CD14-positive monocyte (primary cell): Measurements from ENCODE around the gene HSF2BP. TPM values are rescaled to one million over a fixed set of nuclear protein-coding genes. Genes with fewer than 3 reads are reported as not detected.
A peak's percentile ranks its signal among the peaks of the same experiment; 100 is the strongest.

Source experiments
- DNase-seq, 3 donors: peaks; one replicate each; pipeline ENCODE4 v3.0.0-alpha.2; 2011 to 2022
- H2AFZ ChIP-seq: 2 replicates; pipeline ENCODE4 v1.6.0; 2012; ENCODE audit warnings: mild to moderate bottlenecking, low read depth, low read length, inconsistent platforms; ENCODE audit not compliant: insufficient read depth, poor library complexity, severe bottlenecking
- H3K27ac ChIP-seq, 2 donors: 1 replicate in 1 of 2; 2 replicates in 1 of 2; pipeline ENCODE4 v1.5.1; 2012 to 2013; ENCODE audit warnings: low read length in 2 of 2, control low read depth in 1 of 2, inconsistent platforms in 1 of 2, low read depth in 1 of 2, mild to moderate bottlenecking in 1 of 2
- H3K27me3 ChIP-seq, 2 donors: one replicate each; pipeline versions ENCODE4 v1.6.0 to v1.6.1; 2011 to 2013; ENCODE audit warnings: low read length in 2 of 2; ENCODE audit not compliant: control insufficient read depth in 2 of 2, insufficient read depth in 2 of 2
- H3K36me3 ChIP-seq, 2 donors: replicated peaks in 1 of 2; 1 replicate in 1 of 2; 2 replicates in 1 of 2; pipeline versions ENCODE4 v1.5.1 to v1.6.1; 2012 to 2013; ENCODE audit warnings: low read length in 2 of 2, control low read depth in 1 of 2, inconsistent platforms in 1 of 2, mild to moderate bottlenecking in 1 of 2; ENCODE audit not compliant: insufficient read depth in 2 of 2, control insufficient read depth in 1 of 2
- H3K4me1 ChIP-seq, 2 donors: 1 replicate in 1 of 2; 2 replicates in 1 of 2; pipeline versions ENCODE4 v1.5.1 to v1.6.1; 2012 to 2013; ENCODE audit warnings: low read length in 2 of 2, control low read depth in 1 of 2, inconsistent platforms in 1 of 2, mild to moderate bottlenecking in 1 of 2, moderate library complexity in 1 of 2; ENCODE audit not compliant: insufficient read depth in 2 of 2, control insufficient read depth in 1 of 2
- H3K4me2 ChIP-seq: replicated peaks from 2 replicates; pipeline ENCODE3; 2012; ENCODE audit warnings: low read length, moderate library complexity, mild to moderate bottlenecking; ENCODE audit not compliant: poor library complexity, severe bottlenecking; ENCODE audit errors: extremely low read depth
- H3K4me3 ChIP-seq, 3 experiments: fragments of 200-600 bp in 1 of 3; sonication (generic) in 1 of 3; replicated peaks in 1 of 3; 1 replicate in 2 of 3; 2 replicates in 1 of 3; pipeline ENCODE4 v1.5.1; 2011 to 2013; ENCODE audit warnings: low read length in 3 of 3, mild to moderate bottlenecking in 3 of 3, control low read depth in 2 of 3, low read depth in 2 of 3, inconsistent platforms in 1 of 3, moderate library complexity in 1 of 3
- H3K79me2 ChIP-seq: 2 replicates; pipeline ENCODE4 v1.6.0; 2012; ENCODE audit warnings: mild to moderate bottlenecking, control low read depth, inconsistent platforms, low read length, moderate library complexity; ENCODE audit not compliant: insufficient read depth
- H3K9ac ChIP-seq: 2 replicates; pipeline ENCODE4 v1.6.0; 2017; ENCODE audit warnings: low read length, mild to moderate bottlenecking; ENCODE audit not compliant: insufficient read depth, poor library complexity, severe bottlenecking
- H3K9me3 ChIP-seq, 2 donors: replicated peaks in 1 of 2; 1 replicate in 1 of 2; 2 replicates in 1 of 2; pipeline versions ENCODE4 v1.5.1 to v1.6.1; 2012 to 2013; ENCODE audit warnings: low read length in 2 of 2, control low read depth in 1 of 2; ENCODE audit not compliant: control insufficient read depth in 1 of 2, insufficient read depth in 1 of 2
- H4K20me1 ChIP-seq: 2 replicates; pipeline ENCODE4 v1.6.0; 2012; ENCODE audit warnings: mild to moderate bottlenecking, low read length, control low read depth, moderate library complexity; ENCODE audit not compliant: insufficient read depth
- H3K27ac Mint-ChIP-seq, 7 donors: one replicate each; pipeline ENCODE4 v1.8.0; 2020; ENCODE audit warnings: mild to moderate bottlenecking in 7 of 7, mixed read lengths in 7 of 7, moderate library complexity in 6 of 7, inconsistent platforms in 2 of 7
- H3K27me3 Mint-ChIP-seq, 3 donors: one replicate each; pipeline ENCODE4 v1.8.0; 2021 to 2022; ENCODE audit warnings: low read depth in 3 of 3, mild to moderate bottlenecking in 3 of 3, mixed read lengths in 3 of 3, moderate library complexity in 3 of 3, inconsistent platforms in 1 of 3
- H3K36me3 Mint-ChIP-seq, 2 donors: one replicate each; pipeline ENCODE4 v1.8.0; 2020; ENCODE audit warnings: mixed read lengths in 2 of 2, inconsistent platforms in 1 of 2, mild to moderate bottlenecking in 1 of 2
- H3K4me1 Mint-ChIP-seq: one replicate; pipeline ENCODE4 v1.8.0; 2020; ENCODE audit warnings: mild to moderate bottlenecking, mixed read lengths
- H3K4me3 Mint-ChIP-seq, 2 donors: one replicate each; pipeline ENCODE4 v1.8.0; 2020; ENCODE audit warnings: mild to moderate bottlenecking in 2 of 2, mixed read lengths in 2 of 2, moderate library complexity in 1 of 2
- H3K9me3 Mint-ChIP-seq, 7 donors: one replicate each; pipeline ENCODE4 v1.8.0; 2020 to 2022; ENCODE audit warnings: mixed read lengths in 7 of 7, mild to moderate bottlenecking in 6 of 7, moderate library complexity in 6 of 7, inconsistent platforms in 2 of 7
- CTCF ChIP-seq: fragments of 200-600 bp; IDR thresholded peaks from one replicate; pipeline ENCODE4 v1.8.0; 2022; ENCODE audit warnings: antibody characterized with exemption, mild to moderate bottlenecking
- WGBS: methylation state at CpG from one replicate; pipeline ENCODE4 v1.1.5; 2013; ENCODE audit warnings: missing lambda C conversion rate; ENCODE audit not compliant: insufficient coverage; 5-methylcytosine and 5-hydroxymethylcytosine counted together
- intact Hi-C, 2 donors: fragments of 100-400 bp; cut with micrococcal nuclease; formaldehyde crosslinking; loops; one replicate each; pipeline versions ENCODE4 v1.15.0 to v1.15.1; 2023
- polyA plus RNA-seq, 3 donors: library from polyadenylated mRNA; depleted of rRNA in 1 of 3; unstranded in 2 of 3; stranded (reverse) in 1 of 3; fragments of 300-500 nt in 2 of 3; fragments of >200 nt in 1 of 3; fragmentation: Illumina TruSeq in 2 of 3; gene quantifications; 1 replicate in 2 of 3; 2 replicates in 1 of 3; pipeline ENCODE4 v1.2.3, GENCODE V29; 2012 to 2021

Gene HSF2BP
- polyA plus RNA-seq, 3 donors, result 0.20 TPM; not detected in 2

DNA sequence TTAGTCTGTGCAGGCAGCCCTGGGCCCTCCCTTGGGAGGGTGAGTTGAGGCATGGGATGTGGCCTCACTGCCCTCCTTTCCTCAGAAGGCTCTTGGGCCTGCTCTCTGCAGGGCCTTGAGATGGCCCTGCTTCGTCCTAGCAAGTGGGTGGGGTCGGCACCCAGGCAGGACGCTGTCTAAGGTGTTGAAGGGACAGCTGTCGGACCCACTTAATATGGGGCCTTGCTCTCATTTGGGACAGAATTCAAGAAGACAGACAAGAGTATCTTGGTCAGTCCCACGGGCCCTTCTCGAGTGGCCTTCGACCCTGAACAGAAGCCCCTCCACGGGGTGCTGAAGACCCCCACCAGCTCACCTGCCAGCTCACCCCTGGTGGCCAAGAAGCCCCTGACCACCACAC is 33.7 kb upstream of the HSF2BP start:
- WGBS, result 100% methylated on average over 7 of the region's 8 CpGs
- H3K27ac ChIP-seq, result no peak overlapping the region
- Mint-ChIP-seq H3K9me3 (peaks cover 0 to 2% (median 0%) of the 10 kb centered on the region in 7 donors), H3K27ac (peak overlapping the region in 1 of 7 donors; percentile 18), H3K27me3 (peaks cover 0 to 4% (median 0%) of the 10 kb centered on the region in 3 donors), H3K4me1 (peaks cover 12% of the 10 kb centered on the region), H3K4me3 (no peak overlapping the region), H3K36me3 (peaks cover 60 to 82% of the 10 kb centered on the region in 2 donors)
- H2AFZ ChIP-seq, result no peak overlapping the region
- H3K4me2 ChIP-seq, result no peak overlapping the region
- no peaks in the 10 kb centered on the region for H3K27me3 ChIP-seq
- DNase-seq, result no peak
- H3K36me3 ChIP-seq, result peaks cover 55 to 84% of the 10 kb centered on the region in 2 donors
- H3K9me3 ChIP-seq, result no peaks in the 10 kb centered on the region
- no peak for TF ChIP-seq CTCF
- intact Hi-C loops, result no loop called here
- H3K4me1 ChIP-seq, result peaks cover 9 to 12% of the 10 kb centered on the region in 2 donors
- no peaks in the 10 kb centered on the region for H4K20me1 ChIP-seq
- H3K79me2 ChIP-seq, result no peaks in the 10 kb centered on the region
- H3K9ac ChIP-seq, result no peak overlapping the region
- H3K4me3 ChIP-seq, result no peak overlapping the region

DNA sequence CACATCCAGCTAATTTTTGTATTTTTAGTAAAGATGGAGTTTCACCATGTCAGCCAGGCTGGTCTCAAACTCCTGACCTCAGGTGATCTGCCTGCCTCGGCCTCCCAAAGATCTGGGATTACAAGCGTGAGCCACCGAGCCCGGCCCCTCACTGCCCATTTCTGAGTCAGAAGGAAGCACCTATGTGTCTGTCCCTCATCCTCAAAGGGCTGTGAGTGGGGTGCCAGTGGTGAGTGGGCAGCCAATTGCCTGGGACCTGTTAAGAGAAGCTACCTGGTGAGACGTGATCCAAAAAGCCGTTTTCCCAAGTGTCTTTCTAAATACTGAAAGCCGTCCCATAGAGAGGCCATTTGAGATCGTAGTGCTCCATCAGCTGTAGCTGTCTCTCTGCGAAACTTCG is 32.5 kb upstream of the HSF2BP start:
- Mint-ChIP-seq H3K9me3 (peaks cover 0 to 2% (median 0%) of the 10 kb centered on the region in 7 donors), H3K27ac (no peak overlapping the region), H3K27me3 (peaks cover 0 to 4% (median 0%) of the 10 kb centered on the region in 3 donors), H3K4me1 (peaks cover 14% of the 10 kb centered on the region), H3K36me3 (peaks cover 65 to 91% of the 10 kb centered on the region in 2 donors), H3K4me3 (no peak overlapping the region)
- no peak overlapping the region for H3K4me2 ChIP-seq
- intact Hi-C loops, result no loop called here
- H3K9me3 ChIP-seq, result no peaks in the 10 kb centered on the region
- H2AFZ ChIP-seq, result no peak overlapping the region
- WGBS, result 100% methylated on average over 7 of the region's 10 CpGs
- H3K36me3 ChIP-seq, result peaks cover 65 to 96% of the 10 kb centered on the region in 2 donors
- H3K27me3 ChIP-seq, result no peaks in the 10 kb centered on the region
- no peaks in the 10 kb centered on the region for H3K79me2 ChIP-seq
- DNase-seq, result no peak
- H3K9ac ChIP-seq, result no peak overlapping the region
- H4K20me1 ChIP-seq, result no peaks in the 10 kb centered on the region
- H3K4me3 ChIP-seq, result no peak overlapping the region
- no peak for TF ChIP-seq CTCF
- H3K4me1 ChIP-seq, result peaks cover 9 to 14% of the 10 kb centered on the region in 2 donors
- H3K27ac ChIP-seq, result no peak overlapping the region
